Adrenal gland (tissue), 5 donors: ENCODE measurements around the gene DNAJB4.

Source experiments
- POLR2A ChIP-seq, 2 donors: fragments of 450-650 bp; IDR thresholded peaks; one replicate each; pipeline ENCODE4 v1.6.1; 2017; ENCODE audit warnings: antibody characterized with exemption in 2 of 2, mild to moderate bottlenecking in 2 of 2, moderate library complexity in 1 of 2
- TF ChIP-seq, protein P1 (sequence below), 6 experiments: fragments of 450-650 bp in 4 of 6; fragments of 200-600 bp in 2 of 6; sonication (generic) in 1 of 6; IDR thresholded peaks; 1 replicate in 5 of 6; 2 replicates in 1 of 6; pipeline versions ENCODE4 v1.5.1 to v1.8.0; 2016 to 2021; ENCODE audit warnings: antibody characterized with exemption in 6 of 6, mild to moderate bottlenecking in 2 of 6, moderate library complexity in 1 of 6
- donor health status: DM: no; HTN: no; CAD: no.

GRCh38 chr1:78038071-78038470 lies 33.3 kb downstream of the DNAJB4 start:
- TF ChIP-seq, protein P1, sequence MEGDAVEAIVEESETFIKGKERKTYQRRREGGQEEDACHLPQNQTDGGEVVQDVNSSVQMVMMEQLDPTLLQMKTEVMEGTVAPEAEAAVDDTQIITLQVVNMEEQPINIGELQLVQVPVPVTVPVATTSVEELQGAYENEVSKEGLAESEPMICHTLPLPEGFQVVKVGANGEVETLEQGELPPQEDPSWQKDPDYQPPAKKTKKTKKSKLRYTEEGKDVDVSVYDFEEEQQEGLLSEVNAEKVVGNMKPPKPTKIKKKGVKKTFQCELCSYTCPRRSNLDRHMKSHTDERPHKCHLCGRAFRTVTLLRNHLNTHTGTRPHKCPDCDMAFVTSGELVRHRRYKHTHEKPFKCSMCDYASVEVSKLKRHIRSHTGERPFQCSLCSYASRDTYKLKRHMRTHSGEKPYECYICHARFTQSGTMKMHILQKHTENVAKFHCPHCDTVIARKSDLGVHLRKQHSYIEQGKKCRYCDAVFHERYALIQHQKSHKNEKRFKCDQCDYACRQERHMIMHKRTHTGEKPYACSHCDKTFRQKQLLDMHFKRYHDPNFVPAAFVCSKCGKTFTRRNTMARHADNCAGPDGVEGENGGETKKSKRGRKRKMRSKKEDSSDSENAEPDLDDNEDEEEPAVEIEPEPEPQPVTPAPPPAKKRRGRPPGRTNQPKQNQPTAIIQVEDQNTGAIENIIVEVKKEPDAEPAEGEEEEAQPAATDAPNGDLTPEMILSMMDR (IDR thresholded peaks at IDR 0.05) = no peak
- TF ChIP-seq POLR2A (IDR thresholded peaks at IDR 0.05) = no peak
